ENCODE measurements around the gene RHBDD3.
"Not testable (repeated sequence)": the region's sequence is repeated elsewhere in the genome, so short reads cannot be mapped to it uniquely, and the experiment has no call there.

Gene RHBDD3

DNA sequence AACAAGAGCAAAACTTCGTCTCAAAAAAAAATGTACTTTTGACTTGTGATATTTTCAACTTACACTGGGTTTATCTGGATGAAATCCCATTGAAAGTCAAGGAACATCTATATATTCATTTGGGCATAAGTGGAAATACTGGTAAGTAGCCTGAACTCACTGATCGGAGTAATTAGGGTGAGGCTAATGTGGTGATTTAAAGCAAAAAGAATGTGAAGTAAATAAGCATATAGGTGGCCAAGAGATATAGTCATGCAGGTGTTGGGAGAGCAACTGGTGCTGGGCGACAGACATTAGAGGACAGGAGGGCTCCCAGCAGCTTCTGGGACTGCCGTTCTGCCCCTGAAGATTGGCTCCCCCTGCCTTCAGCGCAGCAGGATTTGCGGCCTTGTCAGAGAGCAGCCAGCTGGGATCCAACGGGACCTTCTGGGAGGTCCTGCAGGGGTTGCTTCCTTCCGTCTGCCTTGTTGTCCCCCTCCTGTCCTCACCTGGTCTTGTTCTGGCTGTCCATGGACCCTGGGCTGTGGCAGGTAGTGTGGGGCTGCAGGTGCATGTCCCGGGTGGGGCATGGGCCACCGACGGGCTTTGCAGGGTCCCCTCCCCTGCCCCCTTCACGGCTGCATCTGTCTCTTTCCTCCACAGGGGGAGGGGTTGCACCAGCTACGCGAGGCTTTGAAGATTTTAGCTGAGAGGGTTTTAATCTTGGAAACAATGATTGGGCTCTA is 14.1 kb downstream of the RHBDD3 start:
- Mint-ChIP-seq H3K9me3 (no peaks in the 10 kb centered on the region), H3K4me3 (no peak overlapping the region), H3K36me3 (ENCODE audit: low read depth) (no peaks in the 10 kb centered on the region), H3K4me1 (ENCODE audit: low read depth) (no peaks in the 10 kb centered on the region), H3K27me3 (no peaks in the 10 kb centered on the region), H3K27ac (no peak overlapping the region)
- DNase-seq: peak; percentile 20

DNA sequence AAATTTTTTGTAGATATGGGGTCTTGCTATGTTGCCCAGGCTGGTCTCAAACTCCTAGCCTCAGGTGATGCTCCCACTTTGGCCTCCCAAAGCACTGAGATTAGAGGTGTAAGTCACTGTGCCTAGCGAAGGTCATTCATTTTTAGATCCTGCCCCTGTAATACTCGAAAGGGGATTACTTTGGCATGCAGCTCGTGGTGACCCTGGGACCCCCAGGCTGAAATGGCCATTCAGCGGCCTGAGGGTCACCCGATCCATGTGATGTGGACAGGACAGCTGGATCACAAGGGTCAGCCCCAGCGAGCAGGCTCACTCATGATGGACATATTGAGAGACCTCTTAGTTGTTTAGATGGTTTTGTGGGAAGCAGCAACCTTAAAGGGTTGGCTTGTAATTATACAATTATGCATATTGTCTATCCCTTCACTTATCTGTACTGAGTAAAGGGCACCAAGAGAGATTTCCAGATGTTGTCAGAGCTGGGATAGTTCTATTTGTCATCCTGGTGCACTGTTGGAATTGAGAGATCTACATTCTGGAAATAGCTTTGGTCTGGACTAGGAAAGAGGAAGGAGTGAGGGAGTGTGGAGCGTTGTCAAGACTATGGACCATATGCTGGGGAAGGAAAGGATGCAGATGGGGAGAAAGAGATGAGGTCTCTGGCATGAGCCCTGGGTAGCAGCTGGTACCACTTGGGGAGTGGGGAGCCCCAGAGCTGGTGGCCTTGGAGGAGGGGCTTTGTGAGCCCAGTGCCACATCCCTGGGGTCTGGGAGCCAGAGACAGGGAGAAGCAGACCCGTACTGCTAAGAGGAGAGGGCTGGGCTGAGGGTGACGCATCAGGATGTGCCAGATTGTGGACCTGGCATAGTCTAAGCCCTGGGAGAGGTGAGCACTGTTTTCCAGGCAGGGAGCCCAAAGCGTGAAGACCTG is 15.5 kb downstream of the RHBDD3 start:
- Mint-ChIP-seq H3K36me3 (ENCODE audit: low read depth) (no peaks in the 10 kb centered on the region), H3K4me3 (no peak overlapping the region), H3K4me1 (ENCODE audit: low read depth) (no peaks in the 10 kb centered on the region), H3K27ac (no peak overlapping the region), H3K9me3 (no peaks in the 10 kb centered on the region), H3K27me3 (no peaks in the 10 kb centered on the region)
- peak; percentile 12 for DNase-seq

DNA sequence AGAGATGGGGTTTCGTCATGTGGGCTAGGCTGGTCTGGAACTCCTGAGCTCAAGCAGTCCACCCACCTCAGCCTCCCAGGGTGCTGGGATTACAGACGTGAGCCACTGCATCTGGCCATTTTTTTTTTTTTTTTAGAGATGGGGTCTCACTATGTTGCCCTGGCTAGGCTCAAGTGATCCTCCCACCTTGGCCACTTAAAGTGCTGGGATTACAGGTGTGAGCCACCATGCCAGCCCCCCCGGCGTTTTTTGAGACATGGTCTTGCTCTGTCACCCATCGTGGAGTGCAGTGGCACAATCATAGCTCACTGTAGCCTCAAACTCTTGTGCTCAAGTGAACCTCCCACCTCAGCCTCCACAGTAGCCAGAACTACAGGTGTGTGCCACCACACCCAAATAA is 16.5 kb downstream of the RHBDD3 start:
- no peaks in the 10 kb centered on the region for H3K36me3 Mint-ChIP-seq (ENCODE audit: low read depth)
- no peaks in the 10 kb centered on the region for H3K9me3 Mint-ChIP-seq
- H3K4me1 Mint-ChIP-seq (ENCODE audit: low read depth): no peaks in the 10 kb centered on the region
- no peak overlapping the region for H3K27ac Mint-ChIP-seq
- DNase-seq: no peak
- no peaks in the 10 kb centered on the region for H3K27me3 Mint-ChIP-seq
- H3K4me3 Mint-ChIP-seq: no peak overlapping the region

DNA sequence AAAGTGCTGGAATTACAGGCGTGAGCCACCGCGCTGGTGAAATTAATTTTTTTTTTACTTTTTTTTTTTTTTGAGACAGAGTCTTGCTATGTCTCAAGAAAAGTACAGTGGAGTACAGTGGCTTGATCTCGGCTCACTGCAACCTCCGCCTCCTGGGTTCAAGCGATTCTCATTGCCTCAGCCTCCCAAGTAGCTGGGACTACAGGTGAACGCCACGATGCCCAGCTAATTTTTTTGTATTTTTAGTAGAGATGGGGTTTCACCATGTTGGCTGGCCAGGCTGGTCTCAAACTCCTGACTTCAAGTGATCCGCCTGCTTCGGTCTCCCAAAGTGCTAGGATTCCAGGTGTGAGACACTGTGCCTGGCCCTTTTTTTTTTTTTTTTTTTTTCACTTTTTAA is 19.9 kb downstream of the RHBDD3 start:
- not testable (repeated sequence) for H3K4me3 Mint-ChIP-seq; H3K9me3 Mint-ChIP-seq; H3K27ac Mint-ChIP-seq; H3K4me1 Mint-ChIP-seq (ENCODE audit: low read depth); H3K36me3 Mint-ChIP-seq (ENCODE audit: low read depth); DNase-seq
- peaks cover 13% of the 10 kb centered on the region for H3K27me3 Mint-ChIP-seq

DNA sequence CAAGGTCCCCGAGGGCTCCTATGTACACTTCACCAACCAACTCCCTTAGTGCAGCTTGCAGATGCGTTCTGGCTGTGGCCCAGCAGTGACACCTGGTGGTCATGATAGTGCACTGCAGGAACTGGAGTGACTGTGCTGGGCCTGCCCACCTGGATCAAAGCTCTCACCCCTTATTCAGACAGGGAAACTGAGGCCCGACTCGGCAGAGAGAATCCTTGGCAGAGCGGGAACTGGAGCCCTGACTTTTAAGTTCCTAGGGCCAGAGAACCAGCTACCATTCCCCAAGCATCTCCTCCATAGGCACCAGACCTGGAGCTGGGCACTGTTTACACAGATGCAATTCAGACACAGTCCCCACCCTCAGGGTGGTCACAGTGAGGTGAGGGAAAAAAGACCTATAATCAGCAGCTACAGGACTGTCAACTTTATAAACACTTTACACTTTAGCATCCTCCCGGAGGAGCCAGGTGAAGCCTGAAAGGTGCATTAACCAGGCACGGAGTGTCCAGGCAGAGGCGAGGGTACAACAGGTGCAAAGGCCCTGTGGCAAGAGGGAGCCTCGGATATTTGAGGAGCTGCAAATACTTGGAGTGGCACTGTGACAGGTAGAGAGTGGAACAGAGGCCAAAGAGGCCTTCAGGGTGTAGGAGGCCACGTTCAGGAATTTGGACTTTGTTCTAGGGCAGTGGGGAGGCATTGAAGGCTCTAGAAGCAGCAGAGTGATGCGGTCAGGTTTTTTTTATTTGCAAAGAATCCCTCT is 22.0 kb downstream of the RHBDD3 start:
- no peak overlapping the region for H3K27ac Mint-ChIP-seq

DNA sequence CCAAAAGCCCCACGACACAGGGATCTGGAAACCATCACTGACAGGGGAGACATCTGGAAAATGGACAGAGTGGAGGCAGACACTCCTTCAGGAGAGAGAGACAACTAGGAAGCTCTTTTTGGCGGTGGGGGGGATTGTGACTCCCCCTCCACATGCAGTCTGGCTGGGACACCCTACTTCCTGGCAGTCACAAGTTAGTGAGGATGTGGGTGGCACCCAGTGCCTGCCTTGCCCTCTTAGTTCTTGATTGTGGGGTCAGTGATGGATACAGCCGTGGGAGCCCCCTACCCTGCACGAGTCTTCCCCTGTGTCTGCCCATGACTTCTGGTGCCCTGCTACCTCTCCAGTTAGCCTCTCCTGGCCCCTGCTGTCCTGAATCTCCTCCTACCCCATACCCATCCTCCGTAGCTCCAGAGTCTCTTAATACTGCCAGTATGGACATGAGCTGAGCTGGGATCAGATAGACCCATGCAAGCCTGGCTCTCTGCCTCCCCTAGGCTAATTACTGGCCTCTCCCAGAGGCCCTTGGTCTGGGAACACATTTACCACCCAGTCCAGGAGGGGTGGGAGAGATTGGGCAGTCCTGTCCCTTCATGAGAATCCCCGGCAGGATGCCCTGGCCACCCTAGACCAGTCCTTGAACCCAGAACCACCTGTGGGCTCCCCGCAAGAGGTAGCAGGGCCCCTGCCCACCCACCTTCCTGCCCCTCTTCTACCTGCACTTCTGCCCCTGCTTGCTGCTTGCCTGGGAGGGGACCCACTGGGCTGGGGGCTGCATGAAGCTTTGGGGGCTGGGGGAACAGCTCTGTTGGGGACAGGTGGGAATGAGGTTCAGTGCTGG is 22.8 kb downstream of the RHBDD3 start:
- no peaks in the 10 kb centered on the region for H3K9me3 Mint-ChIP-seq
- H3K27ac Mint-ChIP-seq: no peak overlapping the region
- peaks cover 13% of the 10 kb centered on the region for H3K27me3 Mint-ChIP-seq
- no peak overlapping the region for H3K4me3 Mint-ChIP-seq
- H3K4me1 Mint-ChIP-seq (ENCODE audit: low read depth): no peaks in the 10 kb centered on the region
- no peaks in the 10 kb centered on the region for H3K36me3 Mint-ChIP-seq (ENCODE audit: low read depth)
- DNase-seq: no peak

More for the DNA sequence above, 22.0 kb downstream of the RHBDD3 start:
- no peaks in the 10 kb centered on the region for H3K9me3 Mint-ChIP-seq
- DNase-seq: peak; percentile 78
- H3K36me3 Mint-ChIP-seq (ENCODE audit: low read depth): no peaks in the 10 kb centered on the region
- peaks cover 13% of the 10 kb centered on the region for H3K27me3 Mint-ChIP-seq
- H3K4me3 Mint-ChIP-seq: no peak overlapping the region
- H3K4me1 Mint-ChIP-seq (ENCODE audit: low read depth): no peaks in the 10 kb centered on the region

DNA sequence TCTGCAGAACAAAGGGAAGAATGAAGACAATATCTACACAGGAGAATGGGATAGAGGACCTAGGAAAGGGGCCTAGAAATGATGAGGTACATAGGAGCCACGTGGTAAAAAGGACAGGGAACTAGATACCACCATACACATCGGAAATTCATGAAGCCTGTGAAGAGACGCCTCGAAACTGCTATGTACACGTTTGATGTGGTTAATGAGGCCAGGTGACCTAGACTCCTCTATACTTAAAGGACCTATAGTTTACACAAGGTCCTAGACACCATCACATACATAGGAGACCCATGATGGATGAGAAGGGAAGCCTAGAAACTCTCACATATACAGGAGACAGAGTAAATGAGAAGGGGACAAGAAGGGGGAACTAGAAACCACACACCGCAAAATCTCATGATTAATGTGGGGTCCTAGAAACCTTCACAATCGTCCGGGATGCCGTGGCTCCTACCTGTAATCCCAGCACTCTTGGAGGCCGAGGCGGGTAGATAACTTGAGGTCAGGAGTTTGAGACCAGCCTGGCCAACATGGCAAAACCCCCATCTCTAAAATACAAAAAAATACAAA is 23.8 kb downstream of the RHBDD3 start:
- DNase-seq: no peak
- no peak overlapping the region for H3K27ac Mint-ChIP-seq
- peaks cover 2% of the 10 kb centered on the region for H3K9me3 Mint-ChIP-seq
- H3K4me3 Mint-ChIP-seq: no peak overlapping the region
- H3K27me3 Mint-ChIP-seq: peaks cover 13% of the 10 kb centered on the region
- no peaks in the 10 kb centered on the region for H3K4me1 Mint-ChIP-seq (ENCODE audit: low read depth)
- H3K36me3 Mint-ChIP-seq (ENCODE audit: low read depth): no peaks in the 10 kb centered on the region

DNA sequence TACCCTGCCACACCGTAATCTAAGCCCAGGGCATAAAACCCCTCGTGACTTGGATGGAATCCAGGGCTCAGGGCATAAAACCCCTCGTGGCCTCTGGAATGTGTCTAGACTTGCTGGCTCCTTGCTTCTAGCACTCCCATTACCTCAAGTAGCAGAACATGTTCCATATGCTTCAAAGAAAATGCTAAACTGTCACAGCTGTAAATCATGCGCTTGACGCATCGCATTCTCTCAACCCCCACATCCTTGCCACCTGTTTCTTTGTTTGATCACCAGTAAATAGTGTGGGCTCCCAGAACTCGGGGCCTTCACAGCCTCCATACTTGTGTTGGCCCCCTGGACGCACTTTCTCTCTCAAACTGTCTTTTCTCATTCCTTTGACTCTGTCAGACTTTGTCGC is 27.3 kb downstream of the RHBDD3 start:
- H3K4me1 Mint-ChIP-seq (ENCODE audit: low read depth); H3K9me3 Mint-ChIP-seq; H3K36me3 Mint-ChIP-seq (ENCODE audit: low read depth); H3K4me3 Mint-ChIP-seq; H3K27ac Mint-ChIP-seq; DNase-seq: not testable (repeated sequence)
- H3K27me3 Mint-ChIP-seq: peaks cover 13% of the 10 kb centered on the region

DNA sequence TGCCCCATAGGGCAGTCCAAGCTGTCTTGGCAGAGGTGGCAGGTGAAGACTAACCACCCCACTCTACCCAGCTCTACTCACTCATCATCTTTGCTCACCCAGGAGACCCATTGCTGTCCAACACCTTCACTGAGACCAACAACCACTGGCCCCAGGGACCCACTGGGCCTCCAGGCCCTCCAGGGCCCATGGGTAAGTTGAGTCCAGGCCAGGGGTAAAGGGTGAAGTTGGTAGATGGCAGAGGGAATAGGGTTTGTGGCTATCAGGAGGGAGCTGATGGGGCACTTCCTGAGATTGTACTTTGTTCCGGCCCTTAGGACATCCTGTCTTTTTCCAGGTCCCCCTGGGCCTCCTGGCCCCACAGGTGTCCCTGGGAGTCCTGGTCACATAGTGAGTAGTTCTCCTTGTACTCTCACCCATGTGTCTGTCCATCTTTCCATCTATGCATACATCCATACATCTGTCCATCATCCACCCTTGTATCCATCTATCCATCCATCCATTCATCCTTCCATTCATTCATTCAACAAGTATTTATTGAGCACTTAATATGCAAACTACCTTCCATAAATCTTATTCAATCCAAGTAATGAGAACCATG is 34.4 kb downstream of the RHBDD3 start:
- no peak for DNase-seq
- no peaks in the 10 kb centered on the region for H3K9me3 Mint-ChIP-seq
- no peaks in the 10 kb centered on the region for H3K27me3 Mint-ChIP-seq
- H3K27ac Mint-ChIP-seq: no peak overlapping the region
- no peak overlapping the region for H3K4me3 Mint-ChIP-seq
- H3K4me1 Mint-ChIP-seq (ENCODE audit: low read depth): no peaks in the 10 kb centered on the region
- no peaks in the 10 kb centered on the region for H3K36me3 Mint-ChIP-seq (ENCODE audit: low read depth)

DNA sequence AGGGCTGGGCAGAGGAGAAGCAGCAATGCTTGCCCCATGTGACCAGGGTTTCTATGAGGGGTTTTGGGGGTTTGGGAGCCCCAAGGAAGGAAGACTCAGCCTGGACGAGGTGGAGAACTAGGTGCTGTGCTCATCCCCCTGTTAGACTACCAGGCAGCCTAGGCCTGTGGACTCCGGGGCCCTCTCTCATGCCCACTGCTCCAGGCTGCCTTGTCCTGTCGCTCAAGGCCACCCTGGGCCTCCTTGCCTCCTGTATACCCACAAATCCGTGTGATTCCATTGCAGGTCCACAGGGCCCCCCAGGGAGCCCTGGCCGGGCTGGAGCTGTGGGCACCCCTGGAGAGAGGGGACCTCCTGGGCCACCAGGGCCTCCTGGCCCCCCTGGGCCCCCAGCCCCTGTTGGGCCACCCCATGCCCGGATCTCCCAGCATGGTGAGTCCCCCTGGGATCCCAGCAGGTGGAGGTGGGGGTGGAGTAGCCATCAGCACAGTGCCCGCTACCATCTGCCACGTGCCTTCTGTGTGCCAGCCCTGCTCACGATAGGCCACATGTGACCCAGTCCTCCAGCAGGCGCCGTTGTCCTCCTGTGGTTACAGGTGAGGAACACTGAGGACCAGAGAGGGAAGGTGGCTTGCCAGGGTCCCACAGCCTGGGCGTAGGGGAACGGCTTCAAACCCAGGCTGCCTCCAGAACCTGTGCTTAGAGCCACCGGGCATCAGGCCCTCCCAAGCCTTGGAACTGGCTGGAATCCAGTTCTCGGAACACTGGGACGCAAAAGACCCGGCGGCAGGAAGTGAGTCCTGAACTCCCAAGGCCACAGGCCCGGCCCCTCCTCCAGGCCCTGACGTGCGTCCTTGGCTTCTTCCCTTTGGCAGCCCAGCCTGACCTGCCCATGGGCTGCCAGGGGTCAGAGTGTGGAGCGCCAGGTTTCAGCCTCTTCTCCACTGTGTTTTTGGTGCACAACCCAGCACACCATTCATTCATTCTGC is 35.5 kb downstream of the RHBDD3 start:
- DNase-seq: no peak
- Mint-ChIP-seq H3K27ac (no peak overlapping the region), H3K27me3 (no peaks in the 10 kb centered on the region), H3K4me3 (no peak overlapping the region), H3K36me3 (ENCODE audit: low read depth) (no peaks in the 10 kb centered on the region), H3K4me1 (ENCODE audit: low read depth) (no peaks in the 10 kb centered on the region), H3K9me3 (no peaks in the 10 kb centered on the region)

DNA sequence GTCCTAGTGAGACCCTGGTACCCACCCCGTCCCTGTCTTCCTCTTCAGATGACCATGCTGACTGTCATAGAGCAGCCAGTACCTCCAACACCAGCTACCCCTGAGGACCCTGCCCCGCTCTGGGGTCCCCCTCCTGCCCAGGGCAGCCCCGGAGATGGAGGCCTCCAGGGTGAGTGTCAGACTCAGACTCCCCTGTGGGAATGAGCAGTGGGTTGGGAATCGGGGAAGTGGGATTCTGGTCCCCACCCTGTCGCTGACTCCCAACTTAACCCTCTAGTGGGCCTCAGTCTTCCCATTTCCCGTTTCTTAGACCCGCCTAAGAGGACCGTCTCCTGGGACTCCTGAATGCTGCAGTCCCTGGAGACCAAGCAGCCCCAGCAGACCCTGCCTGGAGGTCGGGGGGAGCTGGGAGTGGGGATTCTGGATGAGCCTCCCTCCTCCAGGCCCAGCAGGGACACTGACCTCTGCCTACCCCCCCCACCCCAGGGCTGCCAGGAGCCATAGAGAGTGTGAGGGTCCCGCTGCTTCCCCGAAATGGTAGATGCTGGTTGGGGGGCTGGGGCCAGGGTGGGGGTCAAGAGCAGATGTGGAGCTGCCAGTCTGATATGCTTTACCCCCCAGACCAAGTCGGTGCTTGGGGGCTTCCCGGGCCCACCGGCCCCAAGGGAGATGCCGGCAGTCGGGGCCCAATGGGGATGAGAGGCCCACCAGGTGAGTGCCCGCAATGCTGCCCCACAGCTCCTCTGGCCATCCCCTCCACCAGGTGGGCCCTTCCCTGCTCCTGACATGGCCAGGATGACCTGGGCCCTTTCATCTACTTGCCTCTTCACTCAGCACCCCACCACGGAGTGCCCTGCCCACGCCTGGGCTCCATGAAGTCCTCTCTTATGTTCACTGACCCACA is 36.6 kb downstream of the RHBDD3 start:
- Mint-ChIP-seq H3K27ac (no peak overlapping the region), H3K36me3 (ENCODE audit: low read depth) (no peaks in the 10 kb centered on the region), H3K4me3 (no peak overlapping the region), H3K4me1 (ENCODE audit: low read depth) (no peaks in the 10 kb centered on the region), H3K9me3 (no peaks in the 10 kb centered on the region), H3K27me3 (no peaks in the 10 kb centered on the region)
- no peak for DNase-seq

Measured in activated T-cell treated with anti-CD3 and anti-CD28 coated beads, Interleukin-2, amount 50 U/mL, for 24 hours (primary cell).